GM23248 (cell line): ENCODE measurements around the gene ANKRD65. TPM values are rescaled to one million over a fixed set of nuclear protein-coding genes. Genes with fewer than 3 reads are reported as not detected.

ENCODE experiments used
- DNase-seq: peaks from one replicate; pipeline ENCODE4 v3.0.0-alpha.2; 2015
- H2AFZ ChIP-seq: fragments of 200-600 bp; sonication (generic); 2 replicates; pipeline ENCODE4 v1.6.1; 2016; ENCODE audit warnings: antibody characterized with exemption
- H3F3A ChIP-seq: fragments of 200-600 bp; sonication (generic); 2 replicates; pipeline ENCODE4 v1.6.1; 2016; ENCODE audit warnings: mild to moderate bottlenecking, antibody characterized with exemption, mixed run types; ENCODE audit not compliant: insufficient read depth
- H3K27ac ChIP-seq: fragments of 200-600 bp; sonication (generic); 2 replicates; pipeline ENCODE4 v1.5.1; 2016; ENCODE audit warnings: mild to moderate bottlenecking
- H3K27me3 ChIP-seq: fragments of 200-600 bp; sonication (generic); replicated peaks from 2 replicates; pipeline ENCODE4 v1.6.1; 2016; ENCODE audit warnings: mild to moderate bottlenecking; ENCODE audit not compliant: insufficient read depth
- H3K36me3 ChIP-seq: fragments of 200-600 bp; sonication (generic); 2 replicates; pipeline ENCODE4 v1.6.1; 2016; ENCODE audit warnings: low read depth, mild to moderate bottlenecking
- H3K4me1 ChIP-seq: fragments of 200-600 bp; sonication (generic); 2 replicates; pipeline ENCODE4 v1.6.1; 2016; ENCODE audit warnings: mild to moderate bottlenecking; ENCODE audit not compliant: insufficient read depth
- H3K4me2 ChIP-seq: fragments of 200-600 bp; sonication (generic); one replicate; pipeline ENCODE4 v1.6.1; 2016; ENCODE audit warnings: mild to moderate bottlenecking; ENCODE audit not compliant: unreplicated experiment
- H3K4me3 ChIP-seq: fragments of 200-600 bp; sonication (generic); 2 replicates; pipeline ENCODE4 v1.5.1; 2016; ENCODE audit warnings: mild to moderate bottlenecking
- H3K79me2 ChIP-seq: fragments of 200-600 bp; sonication (generic); 2 replicates; pipeline ENCODE4 v1.6.1; 2016; ENCODE audit warnings: mild to moderate bottlenecking; ENCODE audit not compliant: insufficient read depth
- H3K9ac ChIP-seq: fragments of 200-600 bp; sonication (generic); 2 replicates; pipeline ENCODE4 v1.6.1; 2016; ENCODE audit warnings: mild to moderate bottlenecking
- H3K9me2 ChIP-seq: fragments of 200-600 bp; sonication (generic); 2 replicates; pipeline ENCODE4 v1.6.1; 2016; ENCODE audit warnings: mixed run types, mild to moderate bottlenecking, moderate library complexity; ENCODE audit not compliant: insufficient read depth
- H3K9me3 ChIP-seq: fragments of 200-600 bp; sonication (generic); one replicate; pipeline ENCODE4 v1.6.1; 2017; ENCODE audit warnings: low read depth
- H4K20me1 ChIP-seq: fragments of 200-600 bp; sonication (generic); 2 replicates; pipeline ENCODE4 v1.6.0; 2016; ENCODE audit not compliant: insufficient read depth
- EZH2 ChIP-seq: fragments of 200-600 bp; sonication (generic); IDR thresholded peaks from 2 replicates; pipeline ENCODE4 v1.6.1; 2018; ENCODE audit warnings: antibody characterized with exemption, mild to moderate bottlenecking; ENCODE audit not compliant: insufficient read depth, poor library complexity, severe bottlenecking
- EZH2phosphoT487 ChIP-seq: fragments of 200-600 bp; sonication (generic); IDR thresholded peaks from 2 replicates; pipeline ENCODE4 v1.6.1; 2018; ENCODE audit warnings: antibody characterized with exemption, moderate library complexity, mild to moderate bottlenecking, low read depth; ENCODE audit not compliant: insufficient read depth
- WGBS, 2 experiments: methylation state at CpG; one replicate each; pipeline ENCODE4 v1.1.6; 2015 to 2017; ENCODE audit warnings: low lambda C conversion rate in 2 of 2, low coverage in 1 of 2; ENCODE audit errors: missing lambda C conversion rate in 2 of 2; 5-methylcytosine and 5-hydroxymethylcytosine counted together
- in situ Hi-C: fragments of 300-500 bp; cut with MboI; formaldehyde crosslinking; loops from 2 replicates; pipeline ENCODE4 v1.15.0; 2020
- polyA plus RNA-seq: library from polyadenylated mRNA; unstranded; fragments of >200 nt; fragmentation: Nextera tagmentation; extraction: Ambion mirVana; gene quantifications from 2 replicates; pipeline ENCODE4 v1.2.1, GENCODE V29; 2016
- total RNA-seq: library from RNA; depleted of rRNA; stranded (reverse); fragments of >200 nt; shearing (Covaris generic); gene quantifications from 2 replicates; pipeline ENCODE4 v1.2.3, GENCODE V29; 2014

Gene ANKRD65
- total and polyA plus RNA-seq, 2 experiments from 2014 or later: 0.44 to 0.97 TPM

GRCh38 chr1:1428174-1428573 is 7.1 kb upstream of the ANKRD65 start:
- 81 to 90% methylated on average over 11 to 19 of the region's 19 CpGs for WGBS, 2 experiments
- H3K27ac ChIP-seq: no peak overlapping the region
- no peaks in the 10 kb centered on the region for H3K27me3 ChIP-seq
- H3K79me2 ChIP-seq: no peaks in the 10 kb centered on the region
- TF ChIP-seq EZH2phosphoT487: no peak
- DNase-seq: no peak
- H3K9ac ChIP-seq: no peak overlapping the region
- H3K9me2 ChIP-seq: no peaks in the 10 kb centered on the region
- no peak overlapping the region for H2AFZ ChIP-seq
- H3K4me1 ChIP-seq: no peaks in the 10 kb centered on the region
- no peak overlapping the region for H3K4me3 ChIP-seq
- 0 out of 2 replicates have a peak, but pooled peaks cover 7% of the 10 kb centered on the region for H3F3A ChIP-seq
- H3K4me2 ChIP-seq: no peak overlapping the region
- no peaks in the 10 kb centered on the region for H3K9me3 ChIP-seq
- in situ Hi-C loops: no loop called here
- no peaks in the 10 kb centered on the region for H3K36me3 ChIP-seq
- no peaks in the 10 kb centered on the region for H4K20me1 ChIP-seq

- H2AFZ ChIP-seq: 0 out of 2 replicates have a peak overlapping the region, but pooled peaks have one; percentile 48
- in situ Hi-C loops: no loop called here
- no peaks in the 10 kb centered on the region for H3K9me3 ChIP-seq
- H4K20me1 ChIP-seq: no peaks in the 10 kb centered on the region
- H3K9me2 ChIP-seq: no peaks in the 10 kb centered on the region
- TF ChIP-seq EZH2 (no peak), EZH2phosphoT487 (no peak)
- H3F3A ChIP-seq: 0 out of 2 replicates have a peak, but pooled peaks cover 7% of the 10 kb centered on the region
- H3K9ac ChIP-seq: no peak overlapping the region
- no peak overlapping the region for H3K27ac ChIP-seq
- no peaks in the 10 kb centered on the region for H3K4me1 ChIP-seq
- no peaks in the 10 kb centered on the region for H3K27me3 ChIP-seq
- H3K4me3 ChIP-seq: no peak overlapping the region
- no peak for DNase-seq
- H3K79me2 ChIP-seq: no peaks in the 10 kb centered on the region
- H3K4me2 ChIP-seq: peak overlapping the region; percentile 7
- 2% methylated on average over 22 of the region's 22 CpGs; no CpG with 5 or more reads in 1 of the 2 experiments for WGBS, 2 experiments
- no peaks in the 10 kb centered on the region for H3K36me3 ChIP-seq
Observed at GRCh38 chr1:1427820-1428148, 6.7 kb upstream of the ANKRD65 start.

GRCh38 chr1:1427106-1427819 is 6.2 kb upstream of the ANKRD65 start:
- Histone ChIP-seq H3K9me3 (no peaks in the 10 kb centered on the region), H3K36me3 (no peaks in the 10 kb centered on the region), H3K79me2 (no peaks in the 10 kb centered on the region), H3K4me3 (no peak overlapping the region), H3K9me2 (no peaks in the 10 kb centered on the region), H3K27me3 (no peaks in the 10 kb centered on the region), H3K4me2 (peak overlapping the region; percentile 7), H3K9ac (no peak overlapping the region), H3K4me1 (no peaks in the 10 kb centered on the region), H4K20me1 (no peaks in the 10 kb centered on the region), H2AFZ (0 out of 2 replicates have a peak overlapping the region, but pooled peaks have one; percentile 48), H3F3A (0 out of 2 replicates have a peak, but pooled peaks cover 7% of the 10 kb centered on the region), H3K27ac (no peak overlapping the region)
- DNase-seq: peak; percentile 59
- no peak for TF ChIP-seq EZH2phosphoT487
- no peak for TF ChIP-seq EZH2
- 9 to 12% methylated on average over 10 to 66 of the region's 66 CpGs for WGBS, 2 experiments
- in situ Hi-C loops: no loop called here

GRCh38 chr1:1426496-1427105 is 5.5 kb upstream of the ANKRD65 start:
- no peaks in the 10 kb centered on the region for H3K9me3 ChIP-seq
- H3K4me1 ChIP-seq: no peaks in the 10 kb centered on the region
- H3F3A ChIP-seq: 0 out of 2 replicates have a peak, but pooled peaks cover 7% of the 10 kb centered on the region
- no peaks in the 10 kb centered on the region for H3K79me2 ChIP-seq
- H3K4me2 ChIP-seq: no peak overlapping the region
- no peak overlapping the region for H3K4me3 ChIP-seq
- H3K9me2 ChIP-seq: no peaks in the 10 kb centered on the region
- in situ Hi-C loops: no loop called here
- H3K27me3 ChIP-seq: no peaks in the 10 kb centered on the region
- H2AFZ ChIP-seq: no peak overlapping the region
- DNase-seq: no peak
- no peak overlapping the region for H3K9ac ChIP-seq
- H3K36me3 ChIP-seq: no peaks in the 10 kb centered on the region
- no peak for TF ChIP-seq EZH2
- TF ChIP-seq EZH2phosphoT487: no peak
- 40 to 51% methylated on average over 10 to 19 of the region's 19 CpGs for WGBS, 2 experiments
- no peaks in the 10 kb centered on the region for H4K20me1 ChIP-seq
- H3K27ac ChIP-seq: no peak overlapping the region
